Measurements from ENCODE around the gene DARS2.
A peak's percentile ranks its signal among the peaks of the same experiment; 100 is the strongest.

DNA sequence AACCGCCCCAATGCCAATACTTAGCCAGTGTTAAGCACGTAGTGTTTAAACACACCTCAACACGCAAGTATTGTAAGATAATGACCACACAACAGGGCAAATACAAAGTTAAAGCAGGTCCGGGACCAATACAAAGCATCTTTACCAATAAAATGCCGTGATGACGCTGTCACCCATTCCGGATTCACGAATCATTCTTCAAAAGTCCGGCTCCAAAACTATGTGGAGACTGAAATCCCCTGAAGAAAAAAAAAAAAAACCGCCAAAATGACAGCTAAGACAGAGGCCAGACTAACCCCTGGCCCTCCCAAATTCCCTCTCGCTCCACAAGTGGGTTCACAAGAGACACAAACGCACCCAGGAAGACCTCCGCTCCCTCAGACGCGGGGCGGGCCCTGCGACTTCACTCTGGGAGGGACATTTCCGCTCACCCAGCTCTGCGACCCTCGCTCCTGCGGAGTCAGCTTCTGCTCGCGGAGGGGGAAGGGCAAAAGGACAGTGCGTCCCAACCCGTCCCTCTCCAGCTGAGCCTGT lies 625 bp upstream of the DARS2 start:
- TF ChIP-seq CTCF (IDR thresholded peaks at IDR 0.05 in 2 of 3, conservative IDR thresholded peaks at IDR 0.05 in 1 of 3; ENCODE audit: borderline replicate concordance in 1 of 3, insufficient read depth in 1 of 3, low read depth in 2 of 3, low read length in 2 of 3) (no peak), EZH2 (IDR thresholded peaks at IDR 0.05) (no peak), POLR2AphosphoS5 (IDR thresholded peaks at IDR 0.05; ENCODE audit: low read depth, low read length) (no peak), ZFX (IDR thresholded peaks at IDR 0.05) (0 out of 2 replicates have a peak, but pooled peaks have one; percentile 29), REST (IDR thresholded peaks at IDR 0.05; ENCODE audit: low read depth) (no peak), ZNF274 (IDR thresholded peaks at IDR 0.05; ENCODE audit: low read depth, low read length) (no peak), POLR2A (IDR thresholded peaks at IDR 0.05; ENCODE audit: borderline replicate concordance, extremely low read depth, insufficient read depth, insufficient read length) (no peak)

Data from HCT116 (cell line).